ENCODE data around the gene VAMP3.

DNA sequence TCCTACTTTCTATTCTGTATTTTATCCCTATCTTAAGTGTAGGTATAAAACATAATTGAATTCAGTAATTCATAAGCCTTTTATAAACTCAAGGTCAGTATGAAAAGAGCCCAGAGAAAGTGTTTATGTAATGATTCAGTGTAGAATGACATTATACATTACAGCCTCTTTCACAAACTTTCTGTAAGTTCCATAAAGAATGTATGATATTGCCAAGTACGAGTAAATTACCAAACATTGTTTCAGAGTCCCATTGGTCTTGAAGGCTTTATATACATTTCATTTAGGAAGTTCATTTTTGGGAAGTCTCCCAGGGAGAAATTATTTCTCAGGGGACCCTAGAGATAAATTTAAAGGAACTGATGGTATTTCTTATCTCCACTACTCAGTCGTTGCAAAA lies 37.8 kb upstream of the VAMP3 start:
- no peak for TF ChIP-seq MYC (IDR thresholded peaks at IDR 0.05; ENCODE audit: low read depth, low read length)
- TF ChIP-seq, protein P1, sequence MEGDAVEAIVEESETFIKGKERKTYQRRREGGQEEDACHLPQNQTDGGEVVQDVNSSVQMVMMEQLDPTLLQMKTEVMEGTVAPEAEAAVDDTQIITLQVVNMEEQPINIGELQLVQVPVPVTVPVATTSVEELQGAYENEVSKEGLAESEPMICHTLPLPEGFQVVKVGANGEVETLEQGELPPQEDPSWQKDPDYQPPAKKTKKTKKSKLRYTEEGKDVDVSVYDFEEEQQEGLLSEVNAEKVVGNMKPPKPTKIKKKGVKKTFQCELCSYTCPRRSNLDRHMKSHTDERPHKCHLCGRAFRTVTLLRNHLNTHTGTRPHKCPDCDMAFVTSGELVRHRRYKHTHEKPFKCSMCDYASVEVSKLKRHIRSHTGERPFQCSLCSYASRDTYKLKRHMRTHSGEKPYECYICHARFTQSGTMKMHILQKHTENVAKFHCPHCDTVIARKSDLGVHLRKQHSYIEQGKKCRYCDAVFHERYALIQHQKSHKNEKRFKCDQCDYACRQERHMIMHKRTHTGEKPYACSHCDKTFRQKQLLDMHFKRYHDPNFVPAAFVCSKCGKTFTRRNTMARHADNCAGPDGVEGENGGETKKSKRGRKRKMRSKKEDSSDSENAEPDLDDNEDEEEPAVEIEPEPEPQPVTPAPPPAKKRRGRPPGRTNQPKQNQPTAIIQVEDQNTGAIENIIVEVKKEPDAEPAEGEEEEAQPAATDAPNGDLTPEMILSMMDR (IDR thresholded peaks at IDR 0.05; ENCODE audit: extremely low read depth in 1 of 2, insufficient read depth in 1 of 2, low read depth in 1 of 2, low read length in 2 of 2), result no peak
- no peak for TF ChIP-seq POLR2A (IDR thresholded peaks at IDR 0.05; ENCODE audit: low read depth, low read length)

All from endothelial cell of umbilical vein (primary cell).